Ectodermal cell (in vitro differentiated cells): ENCODE results near the gene ARHGAP31.

Experiments
- H3K27ac ChIP-seq: 2 replicates; pipeline ENCODE4 v1.7.0; 2013; ENCODE audit warnings: mild to moderate bottlenecking, low read depth, low read length; ENCODE audit not compliant: insufficient read depth, poor library complexity, severe bottlenecking
- H3K27me3 ChIP-seq: 2 replicates; pipeline ENCODE4 v1.7.0; 2013; ENCODE audit warnings: mild to moderate bottlenecking, low read length; ENCODE audit not compliant: insufficient read depth, control insufficient read depth, poor library complexity, severe bottlenecking
- H3K36me3 ChIP-seq: one replicate; pipeline ENCODE4 v1.7.0; 2013; ENCODE audit warnings: low read length; ENCODE audit not compliant: control insufficient read depth, insufficient read depth
- H3K4me1 ChIP-seq: one replicate; pipeline ENCODE4 v1.7.0; 2013; ENCODE audit warnings: low read length; ENCODE audit not compliant: control insufficient read depth, insufficient read depth
- H3K4me3 ChIP-seq: 2 replicates; pipeline ENCODE4 v1.7.0; 2013; ENCODE audit warnings: low read depth, low read length, control low read depth; ENCODE audit not compliant: insufficient read depth
- H3K9me3 ChIP-seq: 2 replicates; pipeline ENCODE4 v1.7.0; 2013; ENCODE audit warnings: mild to moderate bottlenecking, low read length, moderate library complexity; ENCODE audit not compliant: control insufficient read depth
- WGBS, 2 experiments: methylation state at CpG; one replicate each; pipeline ENCODE4 v1.1.7; 2013; ENCODE audit warnings: missing lambda C conversion rate in 2 of 2; 5-methylcytosine and 5-hydroxymethylcytosine counted together

Gene ARHGAP31

DNA sequence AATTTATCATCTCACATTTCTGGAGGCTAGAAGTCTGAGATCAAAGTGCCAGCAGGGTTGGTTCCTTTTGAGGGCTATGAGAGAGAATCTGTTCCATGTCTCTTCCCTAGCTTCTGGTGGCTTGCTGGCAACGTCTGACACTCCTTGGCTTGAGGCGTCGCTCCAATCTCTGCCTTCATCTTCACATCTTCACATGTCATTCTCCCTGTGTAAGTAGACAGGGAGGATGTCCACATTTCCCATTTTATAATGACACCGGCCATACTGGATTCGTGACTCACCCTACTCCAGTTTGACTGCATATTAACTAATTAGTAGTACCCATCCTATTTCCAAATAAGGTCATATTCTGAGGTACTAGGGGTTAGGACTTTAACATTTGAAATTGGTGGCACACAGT is 17.5 kb upstream of the ARHGAP31 start:
- Histone ChIP-seq H3K27ac (no peak overlapping the region), H3K9me3 (no peaks in the 10 kb centered on the region), H3K4me3 (no peak overlapping the region), H3K27me3 (no peaks in the 10 kb centered on the region), H3K36me3 (no peaks in the 10 kb centered on the region), H3K4me1 (peaks cover 12% of the 10 kb centered on the region)
- 76 to 89% methylated on average over 5 of the region's 5 CpGs for WGBS, 2 experiments

DNA sequence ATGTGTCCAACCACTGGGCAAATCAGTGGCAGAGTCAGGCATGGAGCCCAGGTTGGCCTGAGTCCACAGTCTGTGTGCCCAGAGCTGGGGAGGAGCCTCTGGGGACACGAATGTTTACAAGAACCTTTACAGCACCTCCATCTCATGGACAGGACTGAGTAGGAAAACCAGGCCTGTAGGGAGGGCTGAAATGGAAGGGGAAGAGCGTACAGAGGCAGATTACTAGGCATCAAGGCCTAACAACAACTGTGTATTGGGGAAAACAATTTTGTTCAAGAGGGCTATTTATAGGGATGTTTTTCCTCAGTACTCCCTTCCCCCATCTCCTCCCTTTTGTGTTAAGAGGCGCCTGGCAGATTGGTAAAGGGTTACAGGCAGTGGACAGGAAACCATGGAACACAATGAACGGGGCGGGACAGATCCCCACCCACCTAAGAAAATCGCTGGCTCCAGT is 15.1 kb upstream of the ARHGAP31 start:
- Histone ChIP-seq H3K27ac (peak overlapping the region; percentile 29), H3K4me3 (no peak overlapping the region), H3K36me3 (no peaks in the 10 kb centered on the region), H3K9me3 (no peaks in the 10 kb centered on the region), H3K4me1 (peaks cover 12% of the 10 kb centered on the region), H3K27me3 (no peaks in the 10 kb centered on the region)
- WGBS, 2 experiments = 40 to 46% methylated on average over 5 to 6 of the region's 6 CpGs

DNA sequence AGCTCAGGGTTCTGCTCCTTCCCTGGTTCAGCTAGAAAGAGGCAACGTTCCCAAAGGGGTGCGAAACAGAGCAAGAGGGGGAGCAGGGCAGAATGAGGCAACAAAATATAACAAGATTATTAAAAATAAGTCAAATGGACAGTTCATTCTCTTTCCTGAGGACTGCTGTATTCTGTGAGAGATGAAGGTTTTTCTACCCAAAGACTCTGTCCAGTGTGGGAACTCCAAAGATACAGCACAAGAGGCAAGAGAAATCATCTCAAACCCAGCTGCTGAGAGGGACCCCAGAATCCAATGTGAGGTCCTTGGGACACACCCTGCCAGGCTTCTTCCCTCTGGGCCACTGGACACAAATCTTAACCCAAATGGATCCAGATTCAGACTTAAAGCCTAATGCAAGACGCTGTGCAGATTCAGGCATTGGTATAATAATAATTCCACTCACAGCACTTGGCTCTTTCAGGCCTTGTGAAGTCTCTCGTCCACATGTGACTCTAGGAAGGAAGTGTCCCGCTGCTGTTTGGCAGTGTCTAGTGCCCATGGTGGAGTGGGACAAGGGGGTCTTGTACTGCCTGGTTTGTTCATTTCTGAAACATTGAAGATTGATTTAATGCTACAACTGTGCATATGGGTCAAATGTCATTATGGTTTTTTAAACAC is 14.5 kb upstream of the ARHGAP31 start:
- no peak overlapping the region for H3K4me3 ChIP-seq
- H3K27ac ChIP-seq = peak overlapping the region; percentile 4

DNA sequence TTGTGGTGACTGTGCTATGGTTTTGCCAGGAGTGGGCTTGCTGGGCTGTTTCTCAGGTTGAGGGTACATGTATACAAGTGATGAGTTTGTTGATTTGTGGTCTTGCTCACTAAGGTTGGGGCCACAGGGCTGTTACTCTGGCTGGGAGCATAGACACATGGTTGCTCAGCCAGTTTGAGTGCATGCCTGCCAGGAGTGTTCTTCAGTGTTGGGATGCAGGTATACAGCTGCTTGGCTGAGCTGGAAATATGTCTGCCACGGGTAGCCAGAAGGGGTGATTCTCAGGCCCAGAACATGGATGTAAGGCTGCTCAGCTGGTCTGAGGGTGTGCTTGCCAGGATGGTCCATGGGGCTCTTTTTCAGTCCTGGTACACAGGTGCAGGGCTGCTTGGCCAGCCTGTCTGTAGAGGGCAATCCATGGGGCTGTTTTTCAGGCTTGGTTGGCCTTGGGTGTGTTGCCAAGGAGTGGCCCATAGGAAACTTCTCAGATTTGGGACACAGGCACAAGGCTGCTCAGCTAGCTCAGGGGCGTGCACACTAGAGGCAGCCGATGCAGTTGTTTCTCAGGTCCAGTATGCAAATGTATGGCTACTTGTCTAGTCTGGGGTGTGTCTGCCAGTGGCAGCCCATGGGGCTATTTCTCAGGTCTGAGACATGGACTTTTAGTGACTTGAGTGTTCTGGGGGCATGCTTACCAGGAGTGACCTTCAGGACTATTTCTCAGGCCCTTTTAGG is 5.3 kb upstream of the ARHGAP31 start:
- Histone ChIP-seq H3K27ac (no peak overlapping the region), H3K9me3 (no peaks in the 10 kb centered on the region), H3K27me3 (peaks cover 16% of the 10 kb centered on the region), H3K4me1 (peaks cover 6% of the 10 kb centered on the region), H3K36me3 (no peaks in the 10 kb centered on the region), H3K4me3 (no peak overlapping the region)
- WGBS, 2 experiments = 95 to 97% methylated on average over 3 of the region's 3 CpGs

More for the DNA sequence above, 14.5 kb upstream of the ARHGAP31 start:
- 88 to 90% methylated on average over 5 of the region's 5 CpGs for WGBS, 2 experiments
- no peaks in the 10 kb centered on the region for H3K9me3 ChIP-seq
- peaks cover 12% of the 10 kb centered on the region for H3K4me1 ChIP-seq
- no peaks in the 10 kb centered on the region for H3K36me3 ChIP-seq
- H3K27me3 ChIP-seq = no peaks in the 10 kb centered on the region

DNA sequence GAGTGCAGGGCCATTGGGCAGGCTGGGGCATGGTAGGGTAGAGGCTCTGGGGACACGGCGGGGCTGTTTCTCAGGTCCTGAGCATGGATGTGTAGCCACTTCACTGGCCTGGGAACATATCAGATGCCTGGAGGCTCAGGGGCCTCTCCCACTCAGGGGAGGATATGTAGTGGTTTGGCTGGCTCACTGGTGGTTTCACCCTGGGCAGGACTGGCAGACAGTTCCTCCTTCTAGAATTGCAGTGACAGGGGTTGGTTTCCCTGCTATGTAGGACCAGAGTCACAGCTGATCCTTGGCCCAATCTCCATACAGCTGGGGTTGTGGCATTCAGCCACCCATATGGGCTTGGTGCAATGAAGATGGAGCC is 4.8 kb upstream of the ARHGAP31 start:
- H3K36me3 ChIP-seq = no peaks in the 10 kb centered on the region
- H3K4me1 ChIP-seq = peaks cover 6% of the 10 kb centered on the region
- H3K27me3 ChIP-seq = peaks cover 22% of the 10 kb centered on the region
- no peak overlapping the region for H3K27ac ChIP-seq
- no peak overlapping the region for H3K4me3 ChIP-seq
- WGBS, 2 experiments = 91 to 96% methylated on average over 2 of the region's 2 CpGs
- H3K9me3 ChIP-seq = no peaks in the 10 kb centered on the region

DNA sequence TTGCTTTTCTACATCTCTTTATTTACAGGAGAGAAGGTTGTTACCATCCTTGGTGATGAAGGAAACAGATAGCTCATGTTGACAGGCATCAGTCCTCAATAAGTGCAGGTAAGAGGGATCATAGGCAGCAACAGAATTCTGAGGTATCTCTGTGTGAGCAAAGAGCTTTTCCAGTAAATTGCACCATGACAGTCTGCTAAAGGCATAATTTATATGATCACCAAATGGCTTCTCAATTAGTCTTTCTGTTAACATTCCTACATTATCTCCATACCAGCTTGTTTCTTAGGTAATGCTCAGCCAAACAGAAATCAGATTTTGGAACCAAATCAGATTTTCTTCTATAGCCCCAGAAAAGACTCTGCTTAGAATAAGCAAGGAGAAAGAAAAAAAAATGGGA is 3.6 kb upstream of the ARHGAP31 start:
- Histone ChIP-seq H3K4me1 (peaks cover 6% of the 10 kb centered on the region), H3K36me3 (no peaks in the 10 kb centered on the region), H3K27ac (no peak overlapping the region), H3K9me3 (no peaks in the 10 kb centered on the region), H3K27me3 (peaks cover 34% of the 10 kb centered on the region), H3K4me3 (no peak overlapping the region)

DNA sequence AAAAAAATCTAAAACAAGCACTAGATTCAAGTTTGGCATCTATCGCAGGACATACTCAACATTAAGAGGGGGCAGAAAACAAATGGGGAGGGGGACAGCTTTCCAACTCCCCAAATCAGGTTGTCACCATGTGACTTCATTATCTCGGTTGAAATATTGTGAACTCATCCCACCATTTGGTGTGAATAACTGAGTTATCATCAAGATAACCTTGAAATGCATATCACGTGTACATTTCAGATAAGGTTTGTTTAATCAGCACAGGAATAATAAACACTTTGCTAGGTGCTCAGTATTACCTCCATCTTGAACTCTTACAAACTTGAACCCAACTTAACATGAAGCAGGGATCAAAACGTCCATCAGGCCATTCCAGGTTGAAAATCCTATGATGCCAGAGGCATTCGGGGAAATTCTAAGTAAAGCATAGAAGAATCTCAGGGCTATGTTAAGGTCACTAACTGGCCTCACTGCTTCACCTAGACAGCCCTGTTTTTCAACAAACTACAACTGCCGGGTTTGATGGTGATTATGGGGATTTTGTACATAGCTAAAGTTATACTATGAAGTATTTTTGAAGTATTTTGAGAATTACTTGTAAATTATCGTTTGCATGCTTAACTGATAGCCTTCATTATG is 3.0 kb upstream of the ARHGAP31 start:
- no peak overlapping the region for H3K4me3 ChIP-seq
- peaks cover 6% of the 10 kb centered on the region for H3K4me1 ChIP-seq
- 82% methylated on average over 5 to 7 of the region's 7 CpGs for WGBS, 2 experiments
- peaks cover 40% of the 10 kb centered on the region for H3K27me3 ChIP-seq
- H3K9me3 ChIP-seq = no peaks in the 10 kb centered on the region
- H3K36me3 ChIP-seq = no peaks in the 10 kb centered on the region
- H3K27ac ChIP-seq = no peak overlapping the region

DNA sequence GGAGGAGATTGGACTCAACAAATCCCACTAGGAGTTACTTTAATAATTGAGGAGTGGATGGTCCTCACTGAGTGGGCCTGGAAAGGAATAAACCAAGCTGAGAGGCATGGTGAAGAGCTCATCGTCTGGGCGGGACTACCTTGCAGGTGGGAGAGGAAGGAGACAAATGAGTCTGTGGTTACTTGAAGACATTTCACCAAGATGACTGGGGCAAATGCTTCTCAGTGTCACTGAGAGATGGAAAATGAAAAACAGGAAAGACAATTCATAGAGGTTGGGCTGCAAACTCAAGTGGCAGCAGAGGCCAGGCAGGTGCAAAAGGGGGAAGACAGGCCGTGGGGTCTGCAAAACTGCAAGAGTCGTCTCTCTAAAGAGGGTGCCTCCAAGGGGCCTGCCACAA is 1.5 kb upstream of the ARHGAP31 start:
- no peaks in the 10 kb centered on the region for H3K36me3 ChIP-seq
- H3K27me3 ChIP-seq = peaks cover 55% of the 10 kb centered on the region
- no peak overlapping the region for H3K27ac ChIP-seq
- H3K4me3 ChIP-seq = no peak overlapping the region
- H3K4me1 ChIP-seq = peaks cover 6% of the 10 kb centered on the region
- WGBS, 2 experiments = 87 to 89% methylated on average over 4 of the region's 4 CpGs
- H3K9me3 ChIP-seq = no peaks in the 10 kb centered on the region

DNA sequence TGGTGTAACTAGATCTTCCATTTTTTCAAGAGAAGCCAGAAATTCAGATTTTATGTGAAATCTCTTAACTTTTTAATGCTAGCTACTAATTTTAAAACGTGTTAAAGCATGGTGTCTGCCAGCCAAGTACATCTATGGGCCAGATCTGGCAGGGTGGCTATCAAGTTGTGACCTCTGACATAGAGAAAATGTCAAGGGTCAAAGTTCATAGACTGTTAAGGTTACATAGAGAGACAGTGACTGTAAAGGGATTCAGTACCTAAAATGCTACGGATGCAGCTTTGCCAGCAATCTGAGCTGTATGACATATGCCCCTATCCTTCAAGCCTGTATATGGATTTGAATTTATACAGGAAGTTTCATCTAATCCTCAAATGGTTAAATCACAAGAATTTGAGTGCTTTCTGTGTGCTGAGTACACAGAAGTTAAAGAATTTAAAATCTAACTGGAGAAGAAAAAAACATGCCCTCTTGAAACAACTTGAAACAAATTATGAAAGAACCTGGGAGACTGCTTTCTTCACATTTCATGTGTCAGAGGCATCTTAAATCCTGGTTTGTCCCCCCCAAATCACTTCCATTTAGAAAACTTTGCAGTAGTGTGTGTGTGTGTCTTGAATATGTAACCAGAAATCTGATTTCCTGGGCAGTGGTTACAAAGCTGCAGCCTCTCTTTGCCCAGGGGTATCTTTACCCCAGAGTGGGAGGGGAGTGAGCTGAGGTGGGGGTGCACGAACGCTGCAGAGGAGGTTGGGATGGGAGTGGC is 895 bp upstream of the ARHGAP31 start:
- H3K4me3 ChIP-seq = peak overlapping the region; percentile 42
- no peaks in the 10 kb centered on the region for H3K9me3 ChIP-seq
- peaks cover 6% of the 10 kb centered on the region for H3K4me1 ChIP-seq
- peaks cover 56% of the 10 kb centered on the region for H3K27me3 ChIP-seq
- no peak overlapping the region for H3K27ac ChIP-seq
- H3K36me3 ChIP-seq = no peaks in the 10 kb centered on the region
- 41 to 43% methylated on average over 4 of the region's 4 CpGs for WGBS, 2 experiments
